ENCODE data around the gene CCDC30.
A peak's percentile ranks its signal among the peaks of the same experiment; 100 is the strongest.

CCDC30 gene

DNA sequence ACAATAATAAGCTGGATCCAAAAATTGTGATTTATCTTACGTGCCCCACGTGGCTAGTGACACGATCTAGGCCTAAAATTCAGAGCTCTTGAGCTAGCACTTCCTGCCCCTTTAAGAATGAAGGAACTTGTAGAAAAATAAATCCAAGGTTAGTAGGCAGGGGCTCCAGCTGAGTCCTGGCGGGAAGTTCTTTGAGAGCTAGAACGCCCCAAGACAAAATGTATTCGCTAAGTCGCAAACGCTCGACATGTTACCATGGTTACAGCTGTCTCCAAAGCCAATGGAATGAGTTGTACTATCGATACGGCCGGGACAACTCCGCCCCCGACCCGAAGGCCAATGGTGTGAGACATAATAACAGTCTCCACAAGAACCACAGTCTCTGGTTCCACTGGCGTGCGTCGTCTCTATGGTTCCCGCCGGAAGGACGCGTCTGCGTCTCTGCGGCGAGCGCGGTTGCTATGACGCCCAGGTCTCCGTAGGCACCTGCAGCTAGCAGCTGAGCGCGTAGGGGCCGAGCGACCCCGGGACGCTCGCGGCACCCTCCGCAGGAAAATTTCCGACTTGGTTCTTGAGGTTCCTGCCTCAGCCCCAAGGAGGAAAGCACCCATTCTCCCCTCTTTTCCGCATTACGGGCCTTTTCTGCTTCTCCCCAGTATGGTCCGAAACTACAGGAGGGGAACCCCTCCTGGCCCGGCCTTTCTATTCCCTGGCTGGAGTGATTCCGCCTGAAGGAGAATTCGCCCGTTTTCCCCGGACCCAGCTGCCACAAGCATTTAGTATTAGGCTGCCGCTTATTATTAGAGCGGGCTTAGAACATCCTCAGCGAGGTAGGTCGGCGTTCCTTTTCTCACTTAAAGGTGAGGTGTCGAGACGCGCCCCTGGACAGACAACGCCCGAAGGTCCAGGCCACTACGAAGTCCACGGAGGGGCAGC lies at the start of gene CCDC30:
Gene CCDC30, plus strand, starts transcription at position 459 of the 936 bp plus-strand sequence. CDS start 17,266 bp downstream, outside the sequence.
- DNase-seq, result peak; percentile 58 to 89

DNA sequence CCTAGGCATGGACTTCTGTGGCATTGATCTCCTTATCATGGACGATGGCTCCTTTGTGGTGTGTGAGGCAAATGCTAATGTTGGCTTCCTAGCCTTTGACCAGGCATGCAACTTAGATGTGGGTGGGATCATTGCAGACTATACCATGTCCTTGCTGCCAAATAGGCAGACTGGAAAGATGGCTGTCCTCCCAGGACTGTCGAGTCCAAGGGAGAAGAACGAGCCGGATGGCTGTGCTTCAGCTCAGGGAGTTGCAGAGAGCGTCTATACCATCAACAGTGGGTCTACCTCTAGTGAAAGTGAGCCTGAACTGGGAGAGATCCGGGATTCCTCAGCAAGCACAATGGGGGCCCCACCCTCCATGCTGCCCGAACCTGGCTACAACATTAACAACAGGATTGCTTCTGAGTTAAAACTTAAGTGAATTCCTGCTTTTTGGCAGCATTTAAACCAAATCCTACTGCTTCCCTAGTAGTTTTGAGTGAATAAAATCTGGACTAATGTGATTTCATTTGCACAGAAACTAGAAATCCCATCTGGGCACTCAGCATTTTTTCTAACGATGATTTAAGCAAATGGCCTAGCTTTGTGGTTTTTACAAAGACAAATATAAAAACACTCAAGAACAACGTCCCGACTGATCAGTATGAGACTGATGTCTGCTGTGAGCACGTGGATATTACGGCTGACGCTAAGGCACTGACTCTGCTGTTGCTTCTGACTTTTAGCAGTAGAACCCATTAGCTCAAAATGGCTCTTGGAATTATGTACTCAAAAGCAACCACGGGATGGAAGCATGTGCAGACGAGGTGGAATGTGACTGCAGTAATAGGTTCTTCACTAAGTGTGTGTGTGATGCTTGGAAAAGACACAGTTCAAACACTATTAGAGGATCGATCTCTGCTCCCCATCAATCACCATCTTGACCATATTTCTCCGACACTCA lies 48.3 kb upstream of the CCDC30 start:
- DNase-seq, result no peak

DNA sequence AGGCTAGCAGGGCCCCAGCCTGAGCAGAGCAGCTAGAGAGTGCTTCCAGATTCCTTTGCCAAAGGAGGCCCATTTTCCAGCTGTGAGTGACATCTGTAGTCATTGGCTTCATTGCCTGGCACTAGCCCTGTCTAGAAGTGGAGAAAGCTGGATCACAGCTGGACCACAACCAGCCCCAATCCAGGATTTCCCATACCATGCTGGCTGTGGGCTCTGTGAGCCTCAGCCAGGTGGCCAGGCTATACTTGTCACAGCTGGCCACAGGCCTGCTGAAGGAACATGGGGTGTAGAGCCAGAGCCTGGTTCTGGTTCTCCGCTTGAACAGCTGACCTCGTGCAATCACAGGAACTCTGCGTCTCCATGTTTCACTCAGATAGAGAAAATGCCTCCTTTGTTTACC lies 45.9 kb upstream of the CCDC30 start:
- no peak for DNase-seq

DNA sequence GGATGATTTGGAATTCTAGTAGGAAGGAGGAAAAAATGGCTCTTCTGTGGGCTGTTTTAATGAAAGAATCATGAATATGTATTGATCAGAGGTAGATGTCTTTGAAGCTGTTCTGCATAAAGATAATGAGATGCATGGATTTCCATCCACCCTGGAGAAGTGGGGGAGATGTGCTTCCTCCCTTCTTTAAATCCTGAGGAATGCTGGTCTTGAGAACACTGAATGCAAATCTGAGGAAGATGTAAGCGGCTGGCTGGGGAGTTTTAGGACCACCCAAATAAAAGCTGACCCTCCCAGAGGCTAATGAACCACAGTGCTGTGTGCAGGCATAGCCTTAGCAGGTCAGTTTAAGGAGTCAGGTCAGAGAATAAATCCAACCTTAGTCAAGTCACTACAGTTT lies 44.6 kb upstream of the CCDC30 start:
- DNase-seq, result no peak

DNA sequence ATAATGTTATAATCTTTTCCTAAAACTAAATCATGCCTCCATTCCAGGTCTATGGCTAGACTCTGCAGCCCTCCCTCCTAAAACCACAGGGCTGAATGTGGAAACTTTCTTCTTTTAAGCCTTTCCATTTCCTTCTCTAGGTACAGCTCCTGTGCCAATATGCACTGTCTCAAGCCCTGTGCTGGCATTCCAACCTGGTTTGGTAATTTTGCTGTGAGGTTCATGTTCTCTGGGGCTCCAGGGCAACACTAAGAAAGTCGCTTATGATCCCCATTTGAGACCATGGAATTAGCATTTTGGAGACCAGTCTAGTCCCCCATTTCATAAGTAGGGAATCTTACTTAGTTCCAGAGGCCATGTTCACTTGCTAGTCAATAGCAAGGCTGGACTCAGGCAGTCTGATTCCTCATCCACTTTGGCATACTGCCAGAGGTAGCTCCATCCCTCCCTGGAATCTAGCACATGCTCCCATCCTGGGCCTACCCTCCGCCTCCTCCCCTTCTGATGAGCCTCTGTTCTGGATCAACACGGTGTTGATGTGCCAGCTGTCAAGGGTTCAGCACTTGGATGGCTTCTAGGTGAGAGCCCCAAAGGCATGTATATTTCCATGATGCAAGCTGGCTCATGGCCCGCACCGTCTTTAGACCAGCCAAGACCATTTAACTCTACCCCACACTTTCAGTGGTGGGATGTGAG lies 43.8 kb upstream of the CCDC30 start:
- DNase-seq, result no peak

DNA sequence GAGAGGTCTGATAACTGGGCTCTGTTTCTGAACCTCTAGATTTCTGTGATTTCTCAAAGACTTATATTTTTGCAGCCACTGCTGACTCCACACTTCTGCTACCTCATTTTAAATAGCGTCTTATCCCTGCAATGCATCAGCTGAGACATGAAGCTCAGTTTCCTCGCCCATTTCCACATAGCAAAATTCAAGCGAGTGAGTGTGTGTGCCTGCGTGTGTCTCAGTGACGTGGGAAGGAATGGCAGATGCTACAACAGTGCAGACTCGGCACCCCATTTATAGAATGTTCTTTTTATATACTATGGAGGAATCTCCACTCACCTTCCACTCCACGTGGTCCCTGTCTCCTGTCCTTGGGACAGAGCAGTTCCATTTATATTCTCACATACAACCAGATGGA lies 43.0 kb upstream of the CCDC30 start:
- no peak for DNase-seq

DNA sequence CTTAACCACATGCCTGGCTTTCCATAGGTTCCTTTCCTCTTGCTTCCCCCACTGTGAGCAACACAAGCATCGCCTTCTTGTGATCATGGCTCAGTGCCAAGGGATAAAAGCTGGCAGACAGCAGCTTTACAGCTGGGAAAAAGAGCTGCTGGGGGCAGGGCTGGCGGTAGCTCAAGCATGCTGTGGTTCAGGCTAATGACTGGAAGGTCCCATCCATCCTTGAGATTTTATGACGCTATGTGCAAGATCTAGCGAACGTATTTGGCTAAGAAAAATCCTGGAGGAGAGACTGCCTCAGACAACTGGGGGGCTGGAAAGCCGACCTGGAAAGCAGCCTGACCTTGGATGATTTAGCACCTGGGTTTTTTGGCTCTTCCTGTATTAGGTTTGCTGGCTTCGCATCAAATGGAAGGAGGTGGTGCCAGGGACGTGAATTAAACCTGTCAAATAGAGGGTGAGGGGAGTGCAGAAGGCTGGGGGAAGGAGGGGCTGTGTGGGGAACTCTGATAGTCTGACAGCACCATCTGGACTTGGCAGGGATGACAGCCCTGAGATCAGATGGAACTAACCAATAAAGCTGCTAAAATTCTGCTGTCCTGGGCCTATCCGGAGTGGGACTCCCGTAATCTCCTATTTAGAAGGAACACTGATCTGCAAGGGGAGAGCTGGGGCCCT lies 42.0 kb upstream of the CCDC30 start:
- no peak for DNase-seq

DNA sequence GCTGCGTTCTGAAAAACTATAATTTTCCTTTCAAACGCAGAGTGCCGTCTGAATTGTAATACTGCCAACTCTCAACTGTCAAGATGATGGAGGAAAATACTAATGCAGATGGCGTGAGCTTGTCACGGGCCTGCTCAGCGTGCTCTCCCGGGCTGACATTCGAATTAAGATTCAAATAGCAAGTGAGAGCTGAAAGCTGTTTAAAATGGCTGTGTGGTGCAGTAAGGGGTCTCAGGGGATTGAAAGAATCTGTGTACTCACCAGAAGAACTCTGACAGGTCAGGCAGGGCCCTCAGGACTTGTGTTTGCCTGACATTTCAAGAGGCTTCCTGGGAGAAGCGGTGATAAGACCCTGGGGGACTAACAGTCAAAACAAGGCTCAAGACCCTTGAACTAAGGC lies 40.3 kb upstream of the CCDC30 start:
- no peak for DNase-seq

DNA sequence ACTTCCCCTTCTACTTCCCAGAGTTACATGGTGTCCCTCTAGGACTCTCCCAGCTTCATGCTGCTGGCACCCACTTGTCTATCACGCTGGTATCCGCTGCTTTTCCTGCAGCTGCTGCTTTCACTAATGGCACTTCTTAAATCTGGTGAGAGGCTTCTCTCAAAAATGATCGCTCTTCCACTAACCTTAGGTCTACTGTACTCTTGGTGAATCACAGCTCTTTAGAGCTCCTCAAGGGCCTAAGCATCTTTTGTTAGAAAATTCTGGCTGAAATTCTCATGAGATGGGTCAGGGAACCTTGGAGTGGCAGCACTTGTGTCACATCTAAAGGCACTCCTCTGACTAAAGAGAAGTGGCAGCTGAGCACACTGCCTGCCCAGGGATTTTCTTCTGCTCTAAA lies 39.4 kb upstream of the CCDC30 start:
- no peak for DNase-seq

DNA sequence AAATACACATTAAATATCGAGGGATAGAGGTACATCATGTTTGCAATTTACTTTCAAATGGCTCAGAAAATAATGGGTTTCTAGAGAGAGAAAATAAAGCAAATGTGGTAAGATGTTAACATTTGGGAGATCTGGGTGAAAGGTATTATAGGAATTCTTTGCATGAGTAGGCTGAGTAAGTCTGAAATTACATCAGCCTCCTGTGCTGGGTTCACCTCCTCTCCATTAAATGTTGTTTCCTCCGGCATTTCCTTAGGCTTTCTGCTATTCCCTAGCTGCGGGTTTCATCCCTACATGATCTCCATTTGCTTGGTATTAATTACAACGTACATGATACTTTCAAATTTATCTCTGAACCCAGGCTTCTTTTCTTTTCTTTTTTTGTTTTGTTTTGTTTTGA lies 38.9 kb upstream of the CCDC30 start:
- no peak for DNase-seq

DNA sequence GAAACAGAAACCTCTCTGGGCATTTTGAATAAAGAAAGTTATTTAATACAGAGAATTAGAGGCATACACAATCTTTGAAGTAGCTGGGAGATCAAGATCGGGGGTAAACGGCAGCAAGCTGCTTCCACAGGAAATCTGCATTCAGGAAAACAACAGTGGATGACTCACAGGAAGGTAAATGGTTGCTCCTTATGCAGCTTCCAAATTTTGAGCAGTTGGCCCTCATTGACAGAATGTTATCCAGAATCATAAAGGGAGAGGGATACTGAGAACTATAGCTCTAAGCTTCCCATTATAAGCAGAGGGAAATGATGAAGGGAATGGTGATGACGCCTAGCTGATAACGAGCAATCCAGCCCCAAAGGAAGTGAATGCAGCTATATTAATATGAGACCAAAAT lies 35.8 kb upstream of the CCDC30 start:
- DNase-seq, result no peak

DNA sequence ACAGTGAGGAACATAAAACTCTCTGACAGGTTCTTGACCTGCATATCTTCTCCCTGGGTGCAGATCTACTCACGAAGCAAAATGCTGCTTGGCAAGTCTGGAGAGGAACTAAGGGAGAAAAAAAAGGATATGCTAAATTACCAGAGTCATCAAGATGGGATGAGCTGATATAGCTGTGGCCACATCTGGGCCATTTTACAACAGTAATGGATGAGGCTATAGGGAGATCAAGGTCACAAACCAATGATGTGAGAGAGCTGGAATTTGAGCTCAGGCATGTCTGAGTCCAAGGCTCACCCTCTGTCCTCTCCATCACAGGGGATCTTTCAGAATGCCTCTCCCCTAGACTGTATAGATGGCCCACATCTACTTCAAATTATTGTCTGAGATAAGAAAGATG lies 33.5 kb upstream of the CCDC30 start:
- DNase-seq, result no peak

DNA sequence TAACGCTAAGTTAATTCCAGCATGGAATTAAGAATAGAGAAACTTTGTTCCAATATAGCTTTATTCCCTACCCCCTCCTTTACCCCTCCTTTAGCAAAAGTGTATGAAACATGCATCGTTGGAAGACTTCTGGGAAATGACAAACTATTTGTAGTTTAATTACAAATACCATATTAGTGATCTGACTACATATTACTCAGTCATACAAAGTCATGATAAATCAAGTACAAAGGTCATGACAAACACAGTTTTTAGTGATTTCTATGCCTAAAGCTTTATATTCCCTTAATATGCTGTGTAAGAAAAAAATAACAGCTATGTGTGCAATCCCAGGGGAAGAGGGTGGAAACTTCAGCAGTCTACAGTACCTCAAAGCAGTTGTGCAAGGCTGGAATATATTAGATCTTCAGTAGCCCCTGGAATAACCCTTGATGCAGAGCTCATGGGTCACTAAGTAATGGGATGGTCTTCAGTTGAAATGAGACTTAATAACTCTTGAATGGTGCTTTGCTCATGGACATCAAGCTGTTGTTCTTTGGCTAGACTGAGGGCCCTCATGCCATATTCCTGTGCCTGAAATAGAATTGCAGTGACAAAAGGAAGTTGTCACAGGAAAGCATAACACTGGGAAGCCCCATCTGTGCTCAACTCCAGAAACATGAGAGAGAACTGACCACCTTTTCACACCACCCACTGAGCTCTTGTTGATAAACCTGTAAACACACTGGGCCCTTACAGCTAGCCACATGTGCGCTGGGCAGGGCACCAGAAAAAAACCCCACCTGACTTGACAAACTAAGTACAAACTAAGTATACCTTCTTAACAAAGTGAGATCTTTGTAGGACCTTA lies 32.6 kb upstream of the CCDC30 start:
- no peak for DNase-seq

DNA sequence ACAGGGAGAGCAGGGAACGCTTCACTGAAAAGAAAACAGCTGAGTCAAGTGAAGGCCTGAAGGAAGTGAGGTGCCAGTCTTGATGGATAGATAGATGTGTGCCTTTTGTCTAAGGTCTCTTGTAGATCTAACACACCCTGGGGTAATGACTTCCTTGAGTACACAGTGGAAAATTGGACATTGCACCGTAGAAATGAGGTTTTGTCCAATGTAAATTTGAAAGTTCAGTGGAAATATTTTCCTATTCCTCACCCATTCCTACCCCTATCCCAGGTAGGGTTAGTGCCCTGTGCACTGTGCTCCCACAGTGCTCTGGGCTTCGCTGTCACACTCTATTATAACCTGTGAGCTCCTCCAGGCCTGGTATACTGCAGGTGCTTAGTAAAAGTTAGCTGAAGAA lies 31.6 kb upstream of the CCDC30 start:
- DNase-seq, result no peak

DNA sequence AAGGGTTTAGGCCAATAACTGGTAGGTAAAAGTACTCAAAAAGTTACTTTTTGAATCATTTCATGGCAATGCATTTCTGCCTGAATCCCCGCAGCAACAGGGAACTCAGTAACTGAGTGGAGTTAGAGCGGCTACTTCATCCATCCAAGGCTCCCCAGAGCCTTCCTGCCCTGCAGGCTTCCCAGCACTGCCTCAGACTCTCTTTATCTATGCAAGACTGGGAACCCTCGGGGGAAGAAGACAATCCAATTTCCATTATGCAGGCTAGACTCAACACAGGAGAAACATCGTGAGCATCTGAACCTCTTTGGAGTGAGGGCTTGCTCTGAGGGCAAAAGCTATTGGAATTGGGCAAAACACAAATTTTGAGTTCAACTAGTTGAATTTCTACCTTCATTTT lies 30.4 kb upstream of the CCDC30 start:
- no peak for DNase-seq

DNA sequence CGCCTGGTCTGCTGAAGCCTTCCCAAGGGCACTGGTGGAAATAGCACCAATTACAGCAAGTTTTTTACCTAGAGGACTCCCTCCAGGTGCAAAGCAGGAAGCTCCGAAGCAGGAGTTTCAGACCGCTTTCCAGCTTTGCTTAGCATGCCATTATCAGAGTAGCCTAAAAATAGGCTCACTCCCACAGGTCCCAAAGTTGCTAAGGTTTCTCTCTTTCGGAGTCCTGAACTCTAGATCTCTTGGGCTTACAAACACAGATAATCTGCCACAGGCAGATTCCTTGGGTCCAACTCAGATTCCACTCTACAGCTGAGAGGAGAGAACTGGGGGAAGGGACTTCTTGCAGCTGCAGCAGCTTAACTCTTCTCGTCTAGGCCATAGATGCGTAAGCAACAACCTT lies 29.7 kb upstream of the CCDC30 start:
- no peak for DNase-seq

DNA sequence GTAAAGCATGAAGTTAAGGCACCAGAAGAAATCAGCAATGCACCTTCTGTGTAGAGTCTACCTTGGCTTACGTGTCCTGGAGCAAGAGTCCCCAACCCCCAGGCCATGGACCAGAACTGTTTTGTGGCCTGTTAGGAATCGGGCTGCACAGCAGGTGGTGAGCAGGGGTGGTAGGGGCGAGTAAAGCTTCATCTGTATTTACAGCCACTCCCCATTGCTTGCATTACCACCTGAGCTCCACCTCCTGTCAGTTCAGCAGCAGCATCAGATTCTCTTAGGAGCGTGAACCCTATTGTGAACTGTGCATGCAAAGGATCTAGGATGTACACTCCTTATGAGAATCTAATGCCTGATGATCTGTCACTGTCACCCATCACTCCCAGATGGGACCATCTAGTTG lies 28.7 kb upstream of the CCDC30 start:
- DNase-seq, result no peak

DNA sequence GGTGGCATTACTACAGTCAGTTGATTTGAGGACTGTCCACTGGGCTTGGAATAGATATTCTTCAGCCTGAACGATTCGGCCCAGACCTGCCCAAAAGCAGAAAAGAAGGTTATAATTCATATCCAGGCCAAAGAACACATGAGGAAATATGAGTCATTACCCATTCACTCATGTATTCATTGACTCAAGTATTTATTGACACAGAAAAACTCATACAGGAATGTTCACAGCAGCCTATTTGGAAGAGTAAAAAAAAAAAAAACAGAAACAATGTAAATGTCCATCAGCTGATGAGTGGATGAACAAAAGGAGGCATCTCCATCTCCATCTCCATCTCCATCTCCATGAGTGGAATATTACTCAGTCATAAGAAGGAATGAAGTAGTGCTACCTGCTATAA lies 23.1 kb upstream of the CCDC30 start:
- DNase-seq, result no peak

DNA sequence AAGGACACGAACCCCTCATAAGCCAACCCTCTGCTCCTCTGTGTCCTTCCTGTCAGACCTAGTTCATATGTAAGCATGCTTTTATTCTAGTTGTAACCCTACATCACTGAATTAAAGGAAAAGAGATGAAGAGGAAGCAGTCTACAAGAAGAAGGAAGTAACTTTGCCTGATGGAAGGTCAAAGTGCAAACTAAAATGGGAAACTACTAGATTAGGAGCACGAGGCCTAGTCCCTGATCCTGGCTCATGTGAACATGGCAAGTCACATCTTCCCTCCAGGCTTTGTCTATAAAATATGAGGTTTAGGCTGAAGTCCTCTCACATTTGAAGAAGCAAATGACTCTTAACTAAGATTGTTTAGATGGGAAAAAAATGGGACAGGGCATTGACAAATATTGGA lies 20.4 kb upstream of the CCDC30 start:
- no peak for DNase-seq

DNA sequence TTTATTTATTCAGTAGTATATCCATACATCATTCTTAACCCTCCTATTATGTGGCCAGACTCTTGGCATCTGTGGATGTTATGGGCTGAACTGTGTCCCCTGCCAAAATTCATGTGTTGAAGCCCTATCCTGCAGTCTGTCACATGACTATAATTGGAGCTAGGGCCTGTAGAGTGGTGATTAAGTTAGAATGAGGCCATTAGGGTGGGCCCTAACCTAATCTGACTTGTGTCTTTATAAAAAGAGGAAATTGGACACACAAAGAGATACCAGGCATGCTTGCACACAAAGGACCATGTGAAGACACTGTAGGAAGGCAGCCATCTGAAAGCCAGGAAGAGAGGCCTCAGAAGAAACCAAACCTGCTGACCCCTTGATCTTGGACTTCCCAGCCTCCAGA lies 13.8 kb upstream of the CCDC30 start:
- no peak for DNase-seq

DNA sequence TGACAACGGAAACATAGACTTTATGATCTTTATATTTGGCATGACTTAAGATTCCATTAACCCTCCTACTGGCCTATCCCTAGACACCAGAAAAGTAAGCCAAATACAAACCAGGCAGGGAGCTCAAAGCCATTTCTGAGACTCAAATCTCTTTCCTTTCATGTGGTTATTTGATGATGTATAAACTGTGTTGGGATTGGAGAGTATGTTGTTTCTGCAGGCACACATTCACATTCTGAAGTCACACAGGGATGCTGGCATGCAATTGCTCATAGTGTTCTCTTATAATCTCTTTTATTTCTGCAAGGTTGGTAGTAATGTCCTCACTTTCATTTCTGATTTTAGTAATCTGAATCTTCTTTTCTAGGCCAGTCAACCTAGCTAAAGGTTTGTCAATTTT lies 13.0 kb upstream of the CCDC30 start:
- DNase-seq, result no peak

DNA sequence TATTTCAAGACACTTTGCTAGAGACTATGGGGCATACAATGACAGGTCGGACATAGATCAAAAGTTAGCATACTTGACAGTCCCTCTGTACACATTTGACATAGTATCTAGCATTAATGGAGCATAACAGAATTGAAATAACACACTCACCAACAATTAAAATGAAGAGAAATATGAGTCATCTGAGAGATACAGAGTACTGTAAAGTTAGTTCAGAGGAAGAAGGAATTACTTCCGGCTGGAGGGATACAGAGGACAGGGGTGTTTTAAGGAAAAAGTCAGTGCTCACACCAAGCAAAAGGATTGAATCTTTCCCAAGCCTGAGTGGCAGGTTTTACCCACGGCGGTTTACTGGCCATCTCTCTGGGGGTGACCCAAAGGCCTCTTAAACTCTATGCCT lies 9.7 kb upstream of the CCDC30 start:
- no peak for DNase-seq

Measured in bone marrow (tissue), 2 donors.